Subcutaneous adipose tissue (tissue), 4 donors: ENCODE data around the gene SCAF11. TPM values are rescaled to one million over a fixed set of nuclear protein-coding genes. Genes with fewer than 3 reads are reported as not detected.

Source experiments
- total RNA-seq, 4 donors: library from RNA; depleted of rRNA; stranded (reverse); fragments of >200 nt; gene quantifications; one replicate each; pipeline ENCODE4 v1.1.0, GENCODE V29; 2016
- TF ChIP-seq, protein P1 (sequence below): fragments of 450-650 bp; IDR thresholded peaks from one replicate; pipeline ENCODE4 v1.5.1; 2016; ENCODE audit warnings: low read depth, mild to moderate bottlenecking, control low read depth, antibody characterized with exemption, moderate library complexity

SCAF11 gene
- total RNA-seq, 4 donors from 2014 or later: 143 to 270 (median 191) TPM

DNA sequence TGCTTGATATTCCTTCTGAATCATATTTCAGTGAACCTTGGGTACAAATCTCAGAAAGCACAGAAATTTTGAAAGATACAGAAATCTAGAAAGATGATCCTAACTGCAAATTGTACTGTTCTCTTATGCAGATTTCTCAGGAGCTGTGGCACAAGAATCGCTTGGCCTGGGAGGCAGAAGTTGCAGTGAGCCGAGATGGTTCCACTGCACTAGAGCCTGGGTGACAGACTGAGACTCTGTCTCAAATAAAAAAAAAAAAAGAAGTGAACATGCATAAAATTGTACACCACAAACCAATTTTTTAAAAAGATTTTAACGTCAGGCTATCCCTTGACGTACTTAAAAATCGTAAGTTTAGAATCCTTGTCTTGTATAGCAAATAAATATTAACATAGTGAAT is 31.3 kb downstream of the SCAF11 start:
- TF ChIP-seq, protein P1, sequence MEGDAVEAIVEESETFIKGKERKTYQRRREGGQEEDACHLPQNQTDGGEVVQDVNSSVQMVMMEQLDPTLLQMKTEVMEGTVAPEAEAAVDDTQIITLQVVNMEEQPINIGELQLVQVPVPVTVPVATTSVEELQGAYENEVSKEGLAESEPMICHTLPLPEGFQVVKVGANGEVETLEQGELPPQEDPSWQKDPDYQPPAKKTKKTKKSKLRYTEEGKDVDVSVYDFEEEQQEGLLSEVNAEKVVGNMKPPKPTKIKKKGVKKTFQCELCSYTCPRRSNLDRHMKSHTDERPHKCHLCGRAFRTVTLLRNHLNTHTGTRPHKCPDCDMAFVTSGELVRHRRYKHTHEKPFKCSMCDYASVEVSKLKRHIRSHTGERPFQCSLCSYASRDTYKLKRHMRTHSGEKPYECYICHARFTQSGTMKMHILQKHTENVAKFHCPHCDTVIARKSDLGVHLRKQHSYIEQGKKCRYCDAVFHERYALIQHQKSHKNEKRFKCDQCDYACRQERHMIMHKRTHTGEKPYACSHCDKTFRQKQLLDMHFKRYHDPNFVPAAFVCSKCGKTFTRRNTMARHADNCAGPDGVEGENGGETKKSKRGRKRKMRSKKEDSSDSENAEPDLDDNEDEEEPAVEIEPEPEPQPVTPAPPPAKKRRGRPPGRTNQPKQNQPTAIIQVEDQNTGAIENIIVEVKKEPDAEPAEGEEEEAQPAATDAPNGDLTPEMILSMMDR: no peak

GRCh38 chr12:45948546-45948945 is 41.8 kb downstream of the SCAF11 start:
- TF ChIP-seq, protein P1: no peak

DNA sequence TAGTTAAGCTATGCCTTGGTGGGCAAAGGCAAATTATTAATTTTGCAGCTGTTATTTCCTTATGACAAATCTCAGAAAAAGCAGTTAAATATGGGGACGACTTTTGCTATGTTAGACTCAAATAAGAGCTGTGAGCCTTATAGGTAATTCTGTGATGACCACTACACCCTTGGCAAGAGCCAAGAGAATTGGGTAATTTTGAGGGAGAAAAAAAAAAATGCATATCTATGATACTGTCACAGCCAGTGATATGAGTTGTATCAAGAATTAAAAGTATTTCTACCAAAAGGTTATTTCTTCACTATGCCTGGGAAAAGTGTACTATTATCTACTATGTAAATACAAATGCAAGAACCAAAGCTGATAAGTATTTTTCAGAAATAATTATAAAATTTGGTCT is 43.9 kb downstream of the SCAF11 start:
- TF ChIP-seq, protein P1: no peak

- TF ChIP-seq, protein P1: no peak
These were observed 45.6 kb downstream of the SCAF11 start for GRCh38 chr12:45944771-45945170.

GRCh38 chr12:45939759-45940158 is 50.6 kb downstream of the SCAF11 start:
- TF ChIP-seq, protein P1: no peak

DNA sequence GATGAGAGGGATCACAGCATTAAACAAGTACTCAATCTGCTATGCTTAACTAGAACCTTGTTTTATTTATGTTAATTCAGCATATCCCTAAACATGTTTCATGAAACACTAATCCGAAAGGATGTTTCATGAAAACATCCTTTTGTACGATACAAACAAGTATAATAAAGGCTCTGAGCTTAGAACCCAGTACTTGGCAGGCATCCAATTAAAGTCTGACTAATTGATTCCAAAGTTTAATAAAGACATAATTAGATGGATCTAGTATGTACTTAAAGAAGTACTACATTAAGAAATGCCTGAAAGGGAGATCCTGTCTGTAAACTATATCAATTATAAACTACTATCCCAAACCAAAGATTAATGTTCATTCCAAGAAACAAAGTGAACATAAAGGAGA is 51.8 kb downstream of the SCAF11 start:
- TF ChIP-seq, protein P1: no peak

DNA sequence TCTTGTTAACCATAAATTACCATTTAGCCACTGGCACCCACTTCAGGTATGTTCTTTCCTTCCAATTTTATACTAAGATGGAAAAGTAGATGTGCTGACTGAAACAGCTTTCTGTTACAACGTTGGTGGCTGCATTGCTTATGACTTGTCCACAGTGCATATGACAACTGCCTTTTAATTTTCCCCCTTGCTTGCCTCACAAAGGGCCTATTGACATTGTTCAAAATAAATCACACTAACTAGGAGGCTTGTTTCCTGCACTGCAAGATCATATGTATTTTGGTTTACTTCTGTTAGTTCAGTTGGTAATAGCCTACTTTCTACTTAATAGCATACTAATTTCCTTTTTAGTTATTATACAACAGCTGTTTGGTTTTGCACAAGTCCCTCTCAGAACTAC is 55.4 kb downstream of the SCAF11 start:
- TF ChIP-seq, protein P1: no peak
